HL-60 (cell line): ENCODE measurements around the gene RASD2.

Experiments used
- DNase-seq, 2 experiments: peaks; one replicate each; pipeline ENCODE4 v3.0.0-alpha.2; 2010 to 2020; ENCODE audit warnings: low read depth in 1 of 2, low spot score in 1 of 2
- H3K27ac ChIP-seq: fragments of 250-450 bp; sonication (Bioruptor Pico); replicated peaks from 2 replicates; pipeline ENCODE4 v1.5.1; 2020; ENCODE audit warnings: mild to moderate bottlenecking, moderate library complexity
- H3K27me3 ChIP-seq: fragments of 250-450 bp; sonication (Bioruptor Pico); 2 replicates; pipeline ENCODE4 v1.5.1; 2021; ENCODE audit warnings: mild to moderate bottlenecking, moderate library complexity; ENCODE audit not compliant: insufficient read depth, poor library complexity, severe bottlenecking
- H3K4me3 ChIP-seq: replicated peaks from 2 replicates; pipeline ENCODE4 v1.5.1; 2011; ENCODE audit warnings: mild to moderate bottlenecking, control low read depth, low read length; ENCODE audit not compliant: insufficient read depth
- CTCF ChIP-seq: IDR thresholded peaks from one replicate; pipeline ENCODE4 v1.5.1; 2011; ENCODE audit warnings: low read length, control low read depth, inconsistent platforms; ENCODE audit not compliant: insufficient read depth
- GABPA ChIP-seq: IDR thresholded peaks from 2 replicates; pipeline ENCODE4 v1.6.1; 2012; ENCODE audit warnings: low read depth
- POLR2AphosphoS5 ChIP-seq: IDR thresholded peaks from 2 replicates; pipeline ENCODE4 v1.6.1; 2012; ENCODE audit warnings: low read depth
- REST ChIP-seq: IDR thresholded peaks from 2 replicates; pipeline ENCODE4 v1.6.1; 2012; ENCODE audit warnings: low read depth; ENCODE audit not compliant: insufficient replicate concordance
- SPI1 ChIP-seq: IDR thresholded peaks from 2 replicates; pipeline ENCODE4 v1.6.1; 2012; ENCODE audit warnings: low read depth, mild to moderate bottlenecking, borderline replicate concordance

Gene RASD2

GRCh38 chr22:35592418-35592967, 51.9 kb downstream of the RASD2 start:
- Histone ChIP-seq H3K27ac (no peak overlapping the region), H3K27me3 (no peaks in the 10 kb centered on the region), H3K4me3 (no peak overlapping the region)
- no peak for TF ChIP-seq GABPA
- TF ChIP-seq CTCF: no peak
- TF ChIP-seq POLR2AphosphoS5: no peak
- TF ChIP-seq REST: no peak
- TF ChIP-seq SPI1: no peak
- DNase-seq: no peak

- Histone ChIP-seq H3K4me3 (no peak overlapping the region), H3K27ac (no peak overlapping the region), H3K27me3 (no peaks in the 10 kb centered on the region)
- TF ChIP-seq SPI1 (no peak), REST (no peak), GABPA (no peak), POLR2AphosphoS5 (no peak), CTCF (no peak)
- no peak for DNase-seq
Measured at GRCh38 chr22:35593071-35593890, 52.6 kb downstream of the RASD2 start.

- TF ChIP-seq POLR2AphosphoS5: no peak
- TF ChIP-seq REST: no peak
- TF ChIP-seq SPI1: no peak
- TF ChIP-seq CTCF: no peak
- TF ChIP-seq GABPA: no peak
- no peaks in the 10 kb centered on the region for H3K27me3 ChIP-seq
- DNase-seq: no peak
- no peak overlapping the region for H3K4me3 ChIP-seq
- H3K27ac ChIP-seq: no peak overlapping the region
Measured at GRCh38 chr22:35593891-35594470, 53.4 kb downstream of the RASD2 start.
